ENCODE data around the gene C1orf216. TPM values are rescaled to one million over a fixed set of nuclear protein-coding genes. Genes with fewer than 3 reads are reported as not detected.

The C1orf216 gene
- total and polyA plus RNA-seq, 2 of the 4 experiments (the other 2 are of a cell fraction): 13.4 to 16.7 TPM

GRCh38 chr1:35707601-35708440 is 10.9 kb downstream of the C1orf216 start:
- Histone ChIP-seq H3K14ac (replicated peaks; ENCODE audit: low read depth, low read length) (peak overlapping the region; percentile 21), H2BK120ac (ENCODE audit: low read depth, low read length) (peak overlapping the region; percentile 23; the same call in 1 of the 2 replicates), H3K27me3 (ENCODE audit: control insufficient read depth, insufficient read depth, low read length) (peaks cover 29% of the 10 kb centered on the region), H4K91ac (ENCODE audit: insufficient read depth, low read depth, low read length) (no peak overlapping the region), H3K9me3 (ENCODE audit: control insufficient read depth, insufficient read depth, low read length) (no peaks in the 10 kb centered on the region), H3K4ac (ENCODE audit: low read depth, low read length) (peak overlapping the region; percentile 35), H3K9ac (ENCODE audit: low read depth, low read length) (peak overlapping the region; percentile 2; the same call in 1 of the 2 replicates), H2BK15ac (ENCODE audit: low read depth, low read length) (no peak overlapping the region), H3K56ac (ENCODE audit: extremely low read depth, insufficient read depth, low read length) (no peak overlapping the region), H2BK20ac (ENCODE audit: low read depth, low read length) (no peak overlapping the region), H3K9me1 (ENCODE audit: insufficient read depth, low read length) (0 out of 2 replicates have a peak, but pooled peaks cover 7% of the 10 kb centered on the region), H2BK5ac (ENCODE audit: low read depth, low read length, poor library complexity, severe bottlenecking) (no peak overlapping the region), H3K4me3 (ENCODE audit: insufficient read depth, low read depth, low read length) (peak overlapping the region; percentile 45), H3K27ac (ENCODE audit: insufficient read depth, low read length) (no peak overlapping the region), H4K20me1 (ENCODE audit: insufficient read depth, low read length) (no peaks in the 10 kb centered on the region), H4K8ac (ENCODE audit: low read depth in 2 of 2, low read length in 2 of 2) (peak overlapping the region in 1 of 2 experiments; percentile 72; a peak in 1 of 4 replicates), H3K4me2 (ENCODE audit: low read depth, low read length) (peak overlapping the region; percentile 68), H3K4me1 (ENCODE audit: control insufficient read depth, insufficient read depth, low read length) (no peaks in the 10 kb centered on the region), H2AFZ (replicated peaks; ENCODE audit: low read length, poor library complexity) (peak overlapping the region; percentile 87), H3K36me3 (ENCODE audit: control insufficient read depth, insufficient read depth, low read length) (no peaks in the 10 kb centered on the region), H2AK5ac (ENCODE audit: low read depth, low read length) (no peak overlapping the region), H2AK9ac (replicated peaks; ENCODE audit: low read depth, low read length, poor library complexity) (peak overlapping the region; percentile 85), H3K23ac (ENCODE audit: low read depth, low read length) (no peak overlapping the region), H3K79me1 (ENCODE audit: low read depth in 1 of 2, low read length in 2 of 2) (peaks cover 0 to 4% of the 10 kb centered on the region in 2 experiments; a peak in 1 of 4 replicates), H3K18ac (ENCODE audit: low read depth, low read length) (no peak overlapping the region), H4K5ac (ENCODE audit: low read depth, low read length) (peak overlapping the region; percentile 41; the same call in 1 of the 2 replicates)
- in situ Hi-C loops (cut with MboI; ENCODE audit: low sequenced_read_pairs) (no loop called here), intact Hi-C loops (cut with micrococcal nuclease) (loop anchor here (5.0 kb wide), 1 partner anchor 51 kb away; no protein-coding TSS in a partner anchor), dilution Hi-C loops (cut with HindIII; ENCODE audit: low sequenced_read_pairs, unreplicated experiment) (no loop called here)
- ChIA-PET POLR2A (ENCODE audit: unreplicated experiment) (no interaction called here), CTCF (interaction anchor here (1.5 kb wide), 1 partner anchor 10 kb away, joined by 3 read pairs; no protein-coding TSS in a partner anchor)
- ATAC-seq (ENCODE audit: low read depth) (peak; percentile 75), DNase-seq (no peak)
- no TSS peak for BruUV-seq (replicated peaks)
- no peak for TF ChIP-seq RFX5 (IDR thresholded peaks at IDR 0.05; ENCODE audit: low read depth, low read length)
- TF ChIP-seq MAZ (IDR thresholded peaks at IDR 0.05; ENCODE audit: borderline replicate concordance, low read depth, low read length): no peak
- TF ChIP-seq RAD21 (IDR thresholded peaks at IDR 0.05; ENCODE audit: low read length): no peak
- TF ChIP-seq CHD1 (IDR thresholded peaks at IDR 0.05; ENCODE audit: low read depth, low read length): no peak
- 3% methylated on average over 14 of the region's 76 CpGs; no CpG with 5 or more reads in 1 of the 2 experiments for WGBS, 2 experiments (ENCODE audit: extremely low coverage in 2 of 2, insufficient read length in 1 of 2)
